Islet precursor cell (in vitro differentiated cells): ENCODE data around the gene IGF2.

Experiments used
- DNase-seq: peaks from one replicate; pipeline ENCODE4 v3.0.0-alpha.2; 2018

Gene IGF2

DNA sequence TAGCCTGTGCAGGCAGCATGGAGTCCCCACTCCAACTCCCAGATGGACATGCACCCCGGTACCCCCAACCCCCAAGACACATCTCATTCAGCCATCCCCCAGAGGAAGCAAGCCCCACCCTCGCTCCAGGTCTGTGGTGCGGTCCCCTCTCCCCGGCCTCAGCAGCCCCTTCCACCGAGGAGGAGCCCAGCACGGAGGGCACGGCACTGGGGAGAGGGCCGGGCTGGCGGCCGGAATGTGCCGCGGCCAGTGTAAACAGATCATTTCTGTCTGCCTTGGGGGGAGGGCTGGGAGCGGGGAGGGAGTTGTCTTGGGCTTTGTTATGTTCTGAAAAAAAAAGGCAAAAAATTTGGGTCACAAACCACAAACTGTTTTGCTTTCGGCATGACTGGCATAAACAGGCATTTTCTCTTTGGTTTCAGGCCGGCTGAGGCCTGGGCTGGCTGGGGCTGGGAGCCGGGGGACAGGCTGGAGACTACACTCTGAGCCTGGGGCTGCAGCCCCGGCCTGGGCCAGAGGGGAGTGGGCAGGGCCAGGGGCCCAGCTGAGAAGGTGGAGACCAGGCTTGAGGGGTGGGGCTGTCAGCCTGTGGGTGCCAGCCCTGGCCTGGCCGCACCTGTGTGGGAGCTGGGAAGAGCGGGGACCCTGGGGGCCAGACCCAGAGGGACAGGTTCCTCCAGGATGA lies 16.8 kb downstream of the IGF2 start:
- DNase-seq, result peak; percentile 72

DNA sequence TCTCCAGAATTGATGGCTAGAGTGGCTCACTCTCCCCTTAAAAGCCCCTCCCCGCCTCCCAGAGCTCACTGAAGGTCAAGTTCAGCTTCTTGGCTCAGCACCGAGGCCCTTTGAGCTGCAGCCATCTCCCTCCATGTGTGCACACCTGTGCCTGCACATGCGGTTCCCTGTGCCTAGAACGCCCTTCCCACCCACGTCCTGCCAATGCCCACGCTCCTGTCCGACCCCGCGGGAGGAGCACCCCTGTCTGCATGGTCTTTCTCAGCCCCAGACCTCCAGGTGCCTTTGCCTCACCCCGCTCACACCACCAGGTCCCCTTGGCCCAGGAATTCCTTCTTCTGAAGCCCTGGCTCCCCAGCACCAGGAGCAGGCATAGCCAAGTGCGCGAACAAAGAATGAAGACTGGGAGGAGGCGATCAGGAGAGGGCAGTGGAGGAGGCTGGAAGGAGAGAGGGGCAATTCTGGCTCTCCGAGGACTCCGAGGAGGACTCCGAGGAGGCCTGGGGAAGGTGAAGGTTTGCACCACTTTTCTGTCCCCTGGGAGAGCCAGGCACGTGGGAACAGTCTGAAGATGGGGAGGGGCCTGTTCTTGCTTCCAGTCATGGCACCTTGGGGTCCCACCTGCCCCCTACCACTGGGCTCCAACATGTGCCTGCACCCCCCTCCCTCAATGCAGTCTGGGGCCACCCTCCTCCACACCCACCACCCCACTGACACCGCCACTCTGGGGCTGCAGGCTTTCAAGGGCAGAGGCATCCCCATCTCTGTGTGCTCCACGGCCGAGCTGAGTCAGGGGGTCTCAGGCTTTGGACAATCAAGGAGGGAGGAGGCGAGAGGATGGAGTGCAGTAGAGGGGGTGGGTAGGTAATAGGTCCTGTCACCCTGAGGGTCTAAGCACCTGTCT lies 17.7 kb downstream of the IGF2 start:
- DNase-seq, result no peak

DNA sequence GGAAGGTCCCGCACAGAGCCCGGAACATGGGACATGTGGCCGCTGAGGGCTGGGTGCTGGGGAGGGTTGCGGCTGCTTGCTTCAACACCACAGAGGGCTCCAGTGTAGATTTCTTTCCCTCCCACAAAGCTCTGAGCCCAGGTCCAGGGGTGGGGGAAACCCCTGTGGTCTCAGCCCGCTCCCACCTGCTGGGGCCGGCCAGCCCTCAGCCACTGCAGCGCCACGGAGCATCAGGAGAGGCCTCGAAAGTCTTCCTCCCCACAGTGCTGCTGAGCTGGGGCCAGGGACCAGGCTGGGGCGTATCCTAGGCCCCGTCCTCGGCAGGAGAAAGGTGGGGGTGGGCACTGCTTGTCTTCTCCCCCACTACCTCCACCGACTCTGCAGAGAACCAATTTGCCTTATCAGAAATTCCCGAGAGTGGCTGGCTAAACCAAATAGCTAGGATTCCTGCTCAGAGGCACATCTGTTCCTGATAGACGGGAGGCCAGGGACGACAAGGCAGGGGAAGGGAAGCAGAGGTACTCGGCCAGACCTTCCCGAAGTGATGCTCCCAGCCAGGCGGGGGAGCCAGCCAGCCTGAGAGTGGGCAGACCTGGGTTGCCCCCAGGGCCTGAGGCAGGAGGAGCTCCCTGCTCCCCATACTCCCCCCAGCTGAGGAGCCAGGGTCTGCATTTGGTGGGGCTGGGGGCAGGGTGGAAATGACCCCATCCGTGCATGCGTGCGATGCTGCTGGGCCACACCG lies 18.7 kb downstream of the IGF2 start:
- DNase-seq, result peak; percentile 77

- DNase-seq, result no peak
Observed at GRCh38 chr11:2118677-2119076, 20.5 kb downstream of the IGF2 start.

DNA sequence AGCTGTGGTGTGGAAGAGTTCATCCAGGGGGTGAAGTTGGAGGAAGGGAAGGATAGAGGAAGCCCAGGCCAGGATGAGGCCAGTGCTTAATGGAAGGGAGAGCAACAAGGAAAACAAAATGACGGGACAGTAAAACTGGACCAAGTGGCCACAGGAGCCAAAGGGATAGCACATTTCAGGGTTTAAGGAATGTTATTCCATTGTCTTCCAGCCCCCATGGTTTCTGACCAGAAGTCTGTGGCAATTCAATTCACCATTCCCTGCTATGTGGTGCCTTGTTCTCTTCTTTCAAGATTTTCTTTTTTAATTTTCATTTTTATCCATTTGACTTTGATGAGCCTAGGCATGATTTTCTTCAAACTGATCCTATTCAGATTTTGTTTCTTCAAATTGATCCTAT lies 22.5 kb downstream of the IGF2 start:
- no peak for DNase-seq

- DNase-seq, result no peak
Observed at GRCh38 chr11:2115308-2115707, 23.9 kb downstream of the IGF2 start.

DNA sequence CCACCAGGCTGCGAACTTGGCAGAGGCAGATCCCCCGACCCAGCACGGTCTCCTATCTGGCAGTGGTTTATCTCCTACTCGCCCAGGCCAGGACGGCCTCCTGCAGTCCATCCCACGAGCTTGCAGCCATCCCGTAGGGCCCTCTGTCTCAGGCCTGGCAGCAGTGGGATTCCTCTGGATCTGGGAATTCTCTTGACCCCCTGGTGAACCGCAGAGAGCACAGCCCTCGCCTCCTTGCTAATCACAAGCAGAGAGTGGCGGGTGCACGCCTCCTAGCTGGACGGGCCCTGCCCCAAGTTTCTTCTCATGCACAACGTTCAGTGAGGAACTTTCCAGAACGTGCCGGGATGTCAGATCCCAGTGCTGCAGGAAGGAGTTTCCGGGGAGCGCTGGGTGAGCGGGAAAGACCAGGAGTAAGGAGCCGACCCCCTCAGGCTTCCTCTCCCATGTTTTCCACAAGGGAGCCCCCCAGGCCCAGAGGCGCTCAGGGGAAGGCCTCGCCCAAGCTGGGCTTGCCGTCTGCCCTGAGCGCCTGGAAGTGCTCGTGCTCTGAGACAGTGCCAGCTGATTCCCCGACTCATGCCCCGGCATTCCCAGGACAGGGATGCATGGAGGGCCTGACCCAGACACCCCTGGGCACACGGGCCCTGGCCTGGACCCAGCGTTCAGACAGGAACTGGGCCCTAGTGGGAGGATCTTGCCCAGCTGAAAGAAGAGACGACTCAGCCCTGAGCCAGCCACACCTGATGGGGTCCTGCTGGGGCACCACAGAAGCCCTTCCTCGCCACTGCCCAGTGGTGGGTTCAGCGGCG lies 24.6 kb downstream of the IGF2 start:
- no peak for DNase-seq

GRCh38 chr11:2113776-2114175 lies 25.4 kb downstream of the IGF2 start:
- no peak for DNase-seq

DNA sequence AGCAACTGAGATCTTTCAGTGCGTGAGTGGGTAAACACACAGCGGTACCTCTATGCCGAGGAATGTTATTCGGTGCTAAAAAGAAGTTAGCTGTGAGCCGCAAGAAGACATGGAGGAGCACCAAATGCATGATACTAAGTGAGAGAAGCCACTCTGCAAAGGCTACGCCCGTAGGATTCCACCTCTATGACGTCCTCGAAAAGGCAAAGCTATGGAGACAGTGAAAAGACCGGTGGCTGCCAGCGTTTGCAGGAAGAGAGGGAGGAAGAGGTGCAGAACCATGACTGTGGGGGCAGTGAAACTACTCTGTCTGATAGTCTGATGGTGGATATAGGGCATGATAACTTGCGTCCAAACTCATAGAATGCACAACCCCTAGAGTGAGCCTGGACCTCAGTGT lies 28.7 kb downstream of the IGF2 start:
- no peak for DNase-seq

GRCh38 chr11:2109541-2110019 lies 29.6 kb downstream of the IGF2 start:
- no peak for DNase-seq

GRCh38 chr11:2108675-2109491 lies 30.3 kb downstream of the IGF2 start:
- no peak for DNase-seq

- no peak for DNase-seq
Observed at GRCh38 chr11:2107941-2108630, 31.1 kb downstream of the IGF2 start.

GRCh38 chr11:2107521-2107920 lies 31.7 kb downstream of the IGF2 start:
- DNase-seq, result no peak

GRCh38 chr11:2106583-2107209 lies 32.5 kb downstream of the IGF2 start:
- DNase-seq, result no peak

GRCh38 chr11:2105511-2105910 lies 33.7 kb downstream of the IGF2 start:
- DNase-seq, result no peak

- DNase-seq, result peak; percentile 46
Observed at GRCh38 chr11:2104524-2105440, 34.4 kb downstream of the IGF2 start.

DNA sequence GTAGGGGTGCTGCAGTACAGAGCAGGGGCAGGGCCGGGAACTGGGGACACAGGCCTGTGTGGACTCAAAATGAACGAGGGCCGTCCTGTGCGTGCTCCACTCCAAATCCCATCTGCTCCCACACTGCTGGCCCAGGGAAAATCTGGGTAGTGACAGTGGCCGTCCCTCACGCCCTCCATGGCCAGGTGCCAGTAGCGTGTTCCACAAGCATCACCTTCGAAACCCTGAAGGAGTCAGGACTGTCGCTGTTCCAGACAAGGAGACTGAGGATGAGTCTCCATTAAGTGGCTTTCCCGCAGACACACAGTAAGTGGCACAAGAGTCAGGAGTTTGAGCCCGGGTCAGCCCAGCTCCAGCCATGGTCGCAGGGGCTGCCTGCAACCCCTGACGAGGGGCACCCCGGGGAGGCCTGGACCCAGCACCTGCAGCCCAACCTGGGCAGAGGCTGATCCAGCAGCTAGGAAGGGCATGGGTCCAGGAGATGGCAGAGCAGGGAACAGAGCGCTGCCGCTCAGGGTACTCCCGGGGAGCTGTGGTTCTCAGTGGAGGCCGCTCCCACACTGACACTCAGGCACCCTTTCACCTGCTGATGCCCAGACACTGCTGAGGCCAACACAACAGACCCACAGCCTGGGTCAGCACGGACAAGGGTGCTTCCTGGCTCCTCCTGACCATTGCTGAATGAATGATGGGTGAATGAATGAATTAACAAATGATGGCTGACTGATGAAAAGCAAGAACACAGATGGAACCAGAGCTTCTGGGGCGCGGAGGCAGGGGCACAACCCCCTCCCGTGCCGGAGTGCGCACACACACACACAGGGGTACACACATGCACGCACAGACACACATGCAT lies 35.3 kb downstream of the IGF2 start:
- peak; percentile 50 for DNase-seq

- peak; percentile 35 for DNase-seq
Observed at GRCh38 chr11:2102883-2103213, 36.3 kb downstream of the IGF2 start.
